Right lung (tissue), 5 donors: ENCODE results near the gene ARL11. TPM values are rescaled to one million over a fixed set of nuclear protein-coding genes. Genes with fewer than 3 reads are reported as not detected.

ENCODE experiments used
- polyA plus RNA-seq, 5 donors: library from polyadenylated mRNA; unstranded; fragments of 120-200 nt; gene quantifications; one replicate each; pipeline versions ENCODE4 v1.2.1 to v1.2.3, GENCODE V29; 2013; ENCODE audit warnings: inconsistent platforms in 1 of 5, low replicate concordance in 1 of 5; ENCODE audit not compliant: insufficient read length in 5 of 5, insufficient read depth in 1 of 5

The ARL11 gene
- polyA plus RNA-seq, 5 donors: 0.50 to 0.86 (median 0.58) TPM

Other genes with a start within 250 kb of the ARL11 start
- 10 to 100 TPM in 3 of 5 donors, 1 to 10 TPM in 2; 8.2 to 13.0 (median 10.1) TPM for gene CAB39L, start 184.4 kb upstream of the ARL11 start, polyA plus RNA-seq
- gene SETDB2, start 184.2 kb upstream of the ARL11 start, polyA plus RNA-seq: 10 to 100 TPM; 12.9 to 22.0 (median 19.8) TPM
- 10 to 100 TPM; 42.2 to 81.0 (median 65.6) TPM for gene PHF11, start 132.6 kb upstream of the ARL11 start, polyA plus RNA-seq
- gene RCBTB1, start 42.9 kb upstream of the ARL11 start, polyA plus RNA-seq: 10 to 100 TPM; 25.9 to 45.7 (median 36.6) TPM
- gene EBPL, start 63.0 kb downstream of the ARL11 start, polyA plus RNA-seq: 10 to 100 TPM; 68.7 to 79.5 (median 75.0) TPM
- gene KPNA3, start 164.2 kb downstream of the ARL11 start, polyA plus RNA-seq: 10 to 100 TPM; 30.9 to 43.9 (median 32.4) TPM